ENCODE measurements around the gene MAPKBP1. TPM values are rescaled to one million over a fixed set of nuclear protein-coding genes. Genes with fewer than 3 reads are reported as not detected.

Gene MAPKBP1
- polyA plus RNA-seq, 2 of the 4 experiments (the other 2 are of a cell fraction): 2.5 to 6.1 TPM

- CTCF ChIA-PET: interaction anchor here (1.4 to 2.7 kb wide), 3 partner anchors 8 to 85 kb away, joined by 5 to 22 read pairs (median 5); no protein-coding TSS in a partner anchor
- 87% methylated on average over 8 of the region's 9 CpGs for WGBS (ENCODE audit: missing lambda C conversion rate)
- H3K4me2 ChIP-seq: no peak overlapping the region
- no peak for FAIRE-seq
- H3K9me3 ChIP-seq: no peaks in the 10 kb centered on the region
- H3K4me1 ChIP-seq: no peaks in the 10 kb centered on the region
- no peak overlapping the region for H3K27ac ChIP-seq
- POLR2A ChIA-PET: no interaction called here
- no peak for DNase-seq (ENCODE audit: low read depth in 1 of 2, low spot score in 1 of 2)
- TF ChIP-seq, protein P1, sequence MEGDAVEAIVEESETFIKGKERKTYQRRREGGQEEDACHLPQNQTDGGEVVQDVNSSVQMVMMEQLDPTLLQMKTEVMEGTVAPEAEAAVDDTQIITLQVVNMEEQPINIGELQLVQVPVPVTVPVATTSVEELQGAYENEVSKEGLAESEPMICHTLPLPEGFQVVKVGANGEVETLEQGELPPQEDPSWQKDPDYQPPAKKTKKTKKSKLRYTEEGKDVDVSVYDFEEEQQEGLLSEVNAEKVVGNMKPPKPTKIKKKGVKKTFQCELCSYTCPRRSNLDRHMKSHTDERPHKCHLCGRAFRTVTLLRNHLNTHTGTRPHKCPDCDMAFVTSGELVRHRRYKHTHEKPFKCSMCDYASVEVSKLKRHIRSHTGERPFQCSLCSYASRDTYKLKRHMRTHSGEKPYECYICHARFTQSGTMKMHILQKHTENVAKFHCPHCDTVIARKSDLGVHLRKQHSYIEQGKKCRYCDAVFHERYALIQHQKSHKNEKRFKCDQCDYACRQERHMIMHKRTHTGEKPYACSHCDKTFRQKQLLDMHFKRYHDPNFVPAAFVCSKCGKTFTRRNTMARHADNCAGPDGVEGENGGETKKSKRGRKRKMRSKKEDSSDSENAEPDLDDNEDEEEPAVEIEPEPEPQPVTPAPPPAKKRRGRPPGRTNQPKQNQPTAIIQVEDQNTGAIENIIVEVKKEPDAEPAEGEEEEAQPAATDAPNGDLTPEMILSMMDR (IDR thresholded peaks at IDR 0.05): no peak
- TF ChIP-seq, protein P2, sequence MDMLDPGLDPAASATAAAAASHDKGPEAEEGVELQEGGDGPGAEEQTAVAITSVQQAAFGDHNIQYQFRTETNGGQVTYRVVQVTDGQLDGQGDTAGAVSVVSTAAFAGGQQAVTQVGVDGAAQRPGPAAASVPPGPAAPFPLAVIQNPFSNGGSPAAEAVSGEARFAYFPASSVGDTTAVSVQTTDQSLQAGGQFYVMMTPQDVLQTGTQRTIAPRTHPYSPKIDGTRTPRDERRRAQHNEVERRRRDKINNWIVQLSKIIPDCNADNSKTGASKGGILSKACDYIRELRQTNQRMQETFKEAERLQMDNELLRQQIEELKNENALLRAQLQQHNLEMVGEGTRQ (IDR thresholded peaks at IDR 0.05): no peak
- TF ChIP-seq CBX8 (IDR thresholded peaks at IDR 0.05) (no peak), MAFK (IDR thresholded peaks at IDR 0.05; ENCODE audit: partially characterized antibody) (no peak), JUN (IDR thresholded peaks at IDR 0.05) (no peak), EHF (CRISPR knock-in tag; IDR thresholded peaks at IDR 0.05) (no peak), CBX2 (IDR thresholded peaks at IDR 0.05; ENCODE audit: borderline replicate concordance, low read depth) (no peak), RFX5 (IDR thresholded peaks at IDR 0.05) (no peak), ZFP36 (IDR thresholded peaks at IDR 0.05; ENCODE audit: borderline replicate concordance, partially characterized antibody) (no peak), HOXB5 (CRISPR knock-in tag; IDR thresholded peaks at IDR 0.05) (no peak), PHF8 (IDR thresholded peaks at IDR 0.05; ENCODE audit: borderline replicate concordance, low read depth) (no peak), ESRRA (IDR thresholded peaks at IDR 0.05; ENCODE audit: borderline replicate concordance, low read length) (no peak), RNF2 (IDR thresholded peaks at IDR 0.05; ENCODE audit: borderline replicate concordance, low read depth) (no peak), HOXB13 (CRISPR knock-in tag; IDR thresholded peaks at IDR 0.05; ENCODE audit: low read depth) (no peak), POLR2AphosphoS2 (conservative IDR thresholded peaks at IDR 0.05; ENCODE audit: low read length) (no peak), GATA3 (IDR thresholded peaks at IDR 0.05; ENCODE audit: borderline replicate concordance) (no peak), EP300 (IDR thresholded peaks at IDR 0.05) (no peak)
- TF ChIP-seq, protein P3, sequence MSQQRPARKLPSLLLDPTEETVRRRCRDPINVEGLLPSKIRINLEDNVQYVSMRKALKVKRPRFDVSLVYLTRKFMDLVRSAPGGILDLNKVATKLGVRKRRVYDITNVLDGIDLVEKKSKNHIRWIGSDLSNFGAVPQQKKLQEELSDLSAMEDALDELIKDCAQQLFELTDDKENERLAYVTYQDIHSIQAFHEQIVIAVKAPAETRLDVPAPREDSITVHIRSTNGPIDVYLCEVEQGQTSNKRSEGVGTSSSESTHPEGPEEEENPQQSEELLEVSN (IDR thresholded peaks at IDR 0.05; ENCODE audit: borderline replicate concordance, low read depth): no peak
- TF ChIP-seq, protein P4, sequence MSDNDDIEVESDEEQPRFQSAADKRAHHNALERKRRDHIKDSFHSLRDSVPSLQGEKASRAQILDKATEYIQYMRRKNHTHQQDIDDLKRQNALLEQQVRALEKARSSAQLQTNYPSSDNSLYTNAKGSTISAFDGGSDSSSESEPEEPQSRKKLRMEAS (IDR thresholded peaks at IDR 0.05): no peak
- TF ChIP-seq, protein P5, sequence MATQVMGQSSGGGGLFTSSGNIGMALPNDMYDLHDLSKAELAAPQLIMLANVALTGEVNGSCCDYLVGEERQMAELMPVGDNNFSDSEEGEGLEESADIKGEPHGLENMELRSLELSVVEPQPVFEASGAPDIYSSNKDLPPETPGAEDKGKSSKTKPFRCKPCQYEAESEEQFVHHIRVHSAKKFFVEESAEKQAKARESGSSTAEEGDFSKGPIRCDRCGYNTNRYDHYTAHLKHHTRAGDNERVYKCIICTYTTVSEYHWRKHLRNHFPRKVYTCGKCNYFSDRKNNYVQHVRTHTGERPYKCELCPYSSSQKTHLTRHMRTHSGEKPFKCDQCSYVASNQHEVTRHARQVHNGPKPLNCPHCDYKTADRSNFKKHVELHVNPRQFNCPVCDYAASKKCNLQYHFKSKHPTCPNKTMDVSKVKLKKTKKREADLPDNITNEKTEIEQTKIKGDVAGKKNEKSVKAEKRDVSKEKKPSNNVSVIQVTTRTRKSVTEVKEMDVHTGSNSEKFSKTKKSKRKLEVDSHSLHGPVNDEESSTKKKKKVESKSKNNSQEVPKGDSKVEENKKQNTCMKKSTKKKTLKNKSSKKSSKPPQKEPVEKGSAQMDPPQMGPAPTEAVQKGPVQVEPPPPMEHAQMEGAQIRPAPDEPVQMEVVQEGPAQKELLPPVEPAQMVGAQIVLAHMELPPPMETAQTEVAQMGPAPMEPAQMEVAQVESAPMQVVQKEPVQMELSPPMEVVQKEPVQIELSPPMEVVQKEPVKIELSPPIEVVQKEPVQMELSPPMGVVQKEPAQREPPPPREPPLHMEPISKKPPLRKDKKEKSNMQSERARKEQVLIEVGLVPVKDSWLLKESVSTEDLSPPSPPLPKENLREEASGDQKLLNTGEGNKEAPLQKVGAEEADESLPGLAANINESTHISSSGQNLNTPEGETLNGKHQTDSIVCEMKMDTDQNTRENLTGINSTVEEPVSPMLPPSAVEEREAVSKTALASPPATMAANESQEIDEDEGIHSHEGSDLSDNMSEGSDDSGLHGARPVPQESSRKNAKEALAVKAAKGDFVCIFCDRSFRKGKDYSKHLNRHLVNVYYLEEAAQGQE (IDR thresholded peaks at IDR 0.05): no peak
- no peak for ATAC-seq
- H3K4me3 ChIP-seq: no peak overlapping the region
Observed at GRCh38 chr15:41819455-41820050, 45.3 kb downstream of the MAPKBP1 start.

Data from A549 (cell line).